Nephron (organoid): Measurements from ENCODE around the gene RELN.

Experiments
- H3K27ac Mint-ChIP-seq, 3 experiments: 2 replicates each; pipeline ENCODE4 v1.8.0; 2020; ENCODE audit warnings: mixed read lengths in 3 of 3, mild to moderate bottlenecking in 2 of 3, moderate library complexity in 1 of 3
- H3K27me3 Mint-ChIP-seq: 2 replicates; pipeline ENCODE4 v1.8.0; 2021; ENCODE audit warnings: low read depth, mild to moderate bottlenecking, moderate library complexity, mixed read lengths
- H3K36me3 Mint-ChIP-seq: 2 replicates; pipeline ENCODE4 v1.8.0; 2020; ENCODE audit warnings: low read depth, mixed read lengths
- H3K4me1 Mint-ChIP-seq: 2 replicates; pipeline ENCODE4 v1.8.0; 2020; ENCODE audit warnings: mixed read lengths
- H3K4me3 Mint-ChIP-seq, 3 experiments: 2 replicates each; pipeline ENCODE4 v1.8.0; 2020; ENCODE audit warnings: mild to moderate bottlenecking in 3 of 3, mixed read lengths in 3 of 3, moderate library complexity in 2 of 3
- H3K9me3 Mint-ChIP-seq: 2 replicates; pipeline ENCODE4 v1.8.0; 2020; ENCODE audit warnings: mixed read lengths
- TF ChIP-seq, protein P1 (sequence below), 3 experiments: fragments of 200-600 bp; sonication (generic); IDR thresholded peaks; one replicate each; pipeline ENCODE4 v1.5.0; 2021; ENCODE audit warnings: antibody characterized with exemption in 3 of 3; ENCODE audit not compliant: unreplicated experiment in 3 of 3

Gene RELN

DNA sequence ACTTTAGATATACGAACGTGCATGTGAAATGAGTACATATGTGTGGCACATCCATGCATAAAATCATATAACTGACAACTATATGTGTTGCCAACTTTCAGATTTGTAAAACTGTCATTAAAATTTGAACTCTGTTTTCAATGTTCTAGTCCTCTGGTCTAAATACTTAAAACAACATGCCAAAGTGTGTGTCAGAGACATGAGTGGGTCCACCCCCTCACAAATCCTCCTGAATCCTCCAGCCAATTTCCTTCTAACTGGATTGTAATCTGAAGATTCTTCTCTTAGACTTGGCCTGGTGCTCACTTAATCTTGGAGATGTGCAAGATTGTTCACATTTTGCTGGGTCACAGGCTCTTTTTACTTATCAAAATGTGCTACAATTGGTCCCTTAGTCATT is 184.1 kb downstream of the RELN start:
- Mint-ChIP-seq H3K27me3 (no peaks in the 10 kb centered on the region), H3K27ac (no peak overlapping the region), H3K36me3 (no peaks in the 10 kb centered on the region), H3K4me3 (no peak overlapping the region), H3K9me3 (no peaks in the 10 kb centered on the region), H3K4me1 (peaks cover 4% of the 10 kb centered on the region)
- TF ChIP-seq, protein P1, sequence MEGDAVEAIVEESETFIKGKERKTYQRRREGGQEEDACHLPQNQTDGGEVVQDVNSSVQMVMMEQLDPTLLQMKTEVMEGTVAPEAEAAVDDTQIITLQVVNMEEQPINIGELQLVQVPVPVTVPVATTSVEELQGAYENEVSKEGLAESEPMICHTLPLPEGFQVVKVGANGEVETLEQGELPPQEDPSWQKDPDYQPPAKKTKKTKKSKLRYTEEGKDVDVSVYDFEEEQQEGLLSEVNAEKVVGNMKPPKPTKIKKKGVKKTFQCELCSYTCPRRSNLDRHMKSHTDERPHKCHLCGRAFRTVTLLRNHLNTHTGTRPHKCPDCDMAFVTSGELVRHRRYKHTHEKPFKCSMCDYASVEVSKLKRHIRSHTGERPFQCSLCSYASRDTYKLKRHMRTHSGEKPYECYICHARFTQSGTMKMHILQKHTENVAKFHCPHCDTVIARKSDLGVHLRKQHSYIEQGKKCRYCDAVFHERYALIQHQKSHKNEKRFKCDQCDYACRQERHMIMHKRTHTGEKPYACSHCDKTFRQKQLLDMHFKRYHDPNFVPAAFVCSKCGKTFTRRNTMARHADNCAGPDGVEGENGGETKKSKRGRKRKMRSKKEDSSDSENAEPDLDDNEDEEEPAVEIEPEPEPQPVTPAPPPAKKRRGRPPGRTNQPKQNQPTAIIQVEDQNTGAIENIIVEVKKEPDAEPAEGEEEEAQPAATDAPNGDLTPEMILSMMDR (IDR thresholded peaks at IDR 0.05; ENCODE audit: unreplicated experiment in 3 of 3) = no peak

DNA sequence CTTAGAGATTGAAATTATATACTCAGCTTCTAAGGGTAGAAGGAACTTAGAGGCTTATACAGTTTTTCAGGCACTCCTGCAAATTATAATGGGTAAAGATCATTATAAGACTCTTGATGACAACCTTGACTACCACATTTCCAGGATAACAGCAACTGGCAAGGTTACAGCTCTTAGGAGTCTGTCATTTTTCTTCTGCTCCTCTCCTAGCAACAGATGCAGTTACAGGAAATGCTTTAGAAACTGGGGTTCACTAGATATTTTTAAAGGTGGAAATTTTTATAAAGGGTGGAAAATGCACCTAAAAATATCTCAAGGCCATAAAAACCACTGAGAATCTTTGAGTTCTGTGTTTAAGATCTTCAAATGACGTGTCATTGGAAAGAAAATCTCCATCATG is 185.8 kb downstream of the RELN start:
- Mint-ChIP-seq H3K9me3 (no peaks in the 10 kb centered on the region), H3K4me1 (no peaks in the 10 kb centered on the region), H3K4me3 (no peak overlapping the region)

DNA sequence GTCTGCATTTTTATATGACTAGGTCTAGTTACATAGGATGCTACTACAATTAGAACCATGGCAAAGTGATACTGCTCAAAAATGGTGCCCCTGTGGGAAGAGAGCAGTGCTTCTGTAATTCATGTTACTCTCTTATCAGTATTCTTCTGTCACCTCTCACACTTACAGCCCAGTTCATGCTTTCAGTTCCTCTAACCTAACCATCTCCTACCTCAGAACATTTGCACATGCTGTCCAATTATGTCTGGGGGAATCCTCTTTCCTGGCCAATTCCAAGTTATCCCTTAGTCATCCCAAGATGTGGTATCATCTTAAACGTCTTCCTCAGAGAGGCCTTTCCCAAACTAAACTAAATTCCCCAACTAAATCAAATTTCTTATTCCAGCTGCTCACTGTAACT is 190.2 kb downstream of the RELN start:
- TF ChIP-seq, protein P1 (IDR thresholded peaks at IDR 0.05; ENCODE audit: unreplicated experiment in 3 of 3) = no peak
- no peaks in the 10 kb centered on the region for H3K4me1 Mint-ChIP-seq
- H3K36me3 Mint-ChIP-seq = no peaks in the 10 kb centered on the region
- no peaks in the 10 kb centered on the region for H3K9me3 Mint-ChIP-seq
- no peak overlapping the region for H3K27ac Mint-ChIP-seq
- no peaks in the 10 kb centered on the region for H3K27me3 Mint-ChIP-seq
- H3K4me3 Mint-ChIP-seq = no peak overlapping the region

More for the DNA sequence above, 185.8 kb downstream of the RELN start:
- no peaks in the 10 kb centered on the region for H3K27me3 Mint-ChIP-seq
- TF ChIP-seq, protein P1 (IDR thresholded peaks at IDR 0.05; ENCODE audit: unreplicated experiment in 3 of 3) = no peak
- no peaks in the 10 kb centered on the region for H3K36me3 Mint-ChIP-seq
- no peak overlapping the region for H3K27ac Mint-ChIP-seq

DNA sequence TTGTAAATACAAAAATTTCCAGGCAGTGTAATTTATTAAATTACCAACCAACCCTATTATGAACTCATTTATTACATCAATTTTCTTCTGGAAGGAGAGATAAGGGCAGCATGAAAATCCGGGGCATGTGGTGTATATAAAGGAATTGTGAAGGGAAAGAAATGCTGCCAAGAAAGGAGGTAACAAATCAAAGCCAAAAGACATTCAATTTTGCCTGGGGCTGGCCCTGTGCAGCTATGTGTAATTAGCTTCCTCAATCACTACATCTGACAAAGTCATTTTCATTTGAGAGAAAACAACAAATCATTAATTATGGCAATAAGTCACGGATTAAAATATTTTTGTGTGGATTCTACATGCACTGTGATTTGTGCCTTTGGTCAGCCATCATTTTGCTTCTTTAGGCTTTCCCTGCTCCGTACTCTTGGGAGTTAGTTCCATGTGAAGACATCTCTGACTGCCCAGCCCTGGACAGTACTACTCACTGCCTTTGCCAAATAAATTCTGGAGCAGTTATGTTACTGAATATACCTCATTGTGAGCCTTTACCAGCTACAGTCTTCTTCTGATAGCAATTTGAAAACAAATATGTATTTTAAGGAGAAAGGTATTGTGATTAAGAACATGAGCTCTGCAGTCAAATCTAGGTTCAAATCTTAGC is 191.7 kb downstream of the RELN start:
- no peak overlapping the region for H3K4me3 Mint-ChIP-seq

DNA sequence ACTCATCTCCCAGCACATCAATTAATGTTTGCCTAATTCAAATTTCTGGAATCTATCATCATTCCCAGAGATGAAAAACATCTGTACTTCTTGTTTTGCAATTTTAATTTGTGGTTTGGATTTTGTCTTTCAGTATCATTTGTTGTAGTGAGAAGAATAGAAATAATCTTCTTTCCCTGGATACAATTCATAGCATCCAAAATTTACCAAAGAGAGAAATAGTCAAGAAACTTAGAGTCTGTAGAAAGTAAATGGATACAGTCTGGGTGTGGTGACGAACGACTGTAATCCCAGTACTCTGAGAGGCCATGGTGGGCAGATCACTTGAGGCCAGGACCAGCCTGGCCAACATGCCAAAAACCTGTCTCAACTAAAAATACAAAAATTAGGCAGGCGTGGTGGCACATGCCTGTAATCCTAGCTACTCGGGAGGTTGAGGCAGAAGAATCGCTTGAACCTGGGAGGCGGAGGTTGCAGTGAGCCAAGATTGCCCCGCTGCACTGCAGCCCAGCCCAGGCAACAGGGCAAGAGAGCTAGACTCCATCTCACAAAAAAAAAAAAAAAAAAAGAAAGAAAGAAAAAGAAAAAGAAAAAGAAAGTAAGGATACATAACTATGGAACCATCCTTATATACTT is 193.0 kb downstream of the RELN start:
- H3K9me3 Mint-ChIP-seq = no peaks in the 10 kb centered on the region
- H3K27ac Mint-ChIP-seq = no peak overlapping the region
- no peaks in the 10 kb centered on the region for H3K36me3 Mint-ChIP-seq
- no peaks in the 10 kb centered on the region for H3K4me1 Mint-ChIP-seq
- no peaks in the 10 kb centered on the region for H3K27me3 Mint-ChIP-seq
- TF ChIP-seq, protein P1 (IDR thresholded peaks at IDR 0.05; ENCODE audit: unreplicated experiment in 3 of 3) = no peak
- no peak overlapping the region for H3K4me3 Mint-ChIP-seq

More for the DNA sequence above, 191.7 kb downstream of the RELN start:
- Mint-ChIP-seq H3K4me1 (no peaks in the 10 kb centered on the region), H3K9me3 (no peaks in the 10 kb centered on the region), H3K27me3 (no peaks in the 10 kb centered on the region), H3K36me3 (no peaks in the 10 kb centered on the region), H3K27ac (no peak overlapping the region)
- TF ChIP-seq, protein P1 (IDR thresholded peaks at IDR 0.05; ENCODE audit: unreplicated experiment in 3 of 3) = no peak

DNA sequence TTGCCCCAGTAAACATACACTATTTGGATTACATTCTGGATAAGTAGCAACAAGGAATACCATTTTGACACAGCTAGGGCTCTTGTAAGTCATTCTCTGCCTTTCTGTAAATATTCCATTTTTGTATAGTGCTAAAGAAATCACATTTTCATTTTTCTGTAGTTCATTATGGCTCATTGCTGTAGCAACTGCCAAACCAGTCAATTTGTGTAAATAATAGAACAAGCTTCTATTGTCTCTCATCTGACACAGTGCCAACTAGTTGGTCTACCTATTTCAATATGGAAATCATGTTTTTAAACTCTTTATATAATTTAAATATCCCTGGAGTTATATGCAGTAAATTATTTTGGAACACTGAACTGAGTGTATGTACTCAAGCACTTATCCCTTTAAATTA is 193.7 kb downstream of the RELN start:
- no peaks in the 10 kb centered on the region for H3K27me3 Mint-ChIP-seq
- H3K9me3 Mint-ChIP-seq = no peaks in the 10 kb centered on the region
- H3K4me3 Mint-ChIP-seq = no peak overlapping the region
- H3K4me1 Mint-ChIP-seq = no peaks in the 10 kb centered on the region
- no peaks in the 10 kb centered on the region for H3K36me3 Mint-ChIP-seq
- TF ChIP-seq, protein P1 (IDR thresholded peaks at IDR 0.05; ENCODE audit: unreplicated experiment in 3 of 3) = no peak
- no peak overlapping the region for H3K27ac Mint-ChIP-seq
